Activated naive CD4-positive, alpha-beta T cell treated with anti-CD3 and anti-CD28 coated beads for 36 hours (primary cell): Measurements from ENCODE around the gene TUBB1. TPM values are rescaled to one million over a fixed set of nuclear protein-coding genes. Genes with fewer than 3 reads are reported as not detected.
A peak's percentile ranks its signal among the peaks of the same experiment; 100 is the strongest.
"Not testable (repeated sequence)": the region's sequence is repeated elsewhere in the genome, so short reads cannot be mapped to it uniquely, and the experiment has no call there.

Experiments used
- CTCF ChIA-PET: fragments of 350-600 bp; sonication (Branson Sonifier 250); formaldehyde crosslinking; loops from one replicate; lab custom pipeline; 2021; ENCODE audit warnings: antibody characterized with exemption; lab: Charles Lee
- DNase-seq: peaks from one replicate; pipeline ENCODE4 v3.0.0-alpha.2; 2020
- H3K27ac Mint-ChIP-seq: one replicate; pipeline ENCODE4 v1.8.0; 2021; ENCODE audit warnings: mild to moderate bottlenecking, mixed read lengths
- H3K27me3 Mint-ChIP-seq: one replicate; pipeline ENCODE4 v1.8.0; 2021; ENCODE audit warnings: low read depth, mixed read lengths
- H3K36me3 Mint-ChIP-seq: one replicate; pipeline ENCODE4 v1.8.0; 2021; ENCODE audit warnings: low read depth, mixed read lengths
- H3K4me1 Mint-ChIP-seq: one replicate; pipeline ENCODE4 v1.8.0; 2021; ENCODE audit warnings: low read depth, mixed read lengths
- H3K4me3 Mint-ChIP-seq: one replicate; pipeline ENCODE4 v1.8.0; 2021; ENCODE audit warnings: mild to moderate bottlenecking, moderate library complexity, mixed read lengths
- H3K9me3 Mint-ChIP-seq: one replicate; pipeline ENCODE4 v1.8.0; 2021; ENCODE audit warnings: mixed read lengths
- intact Hi-C: fragments of 100-400 bp; cut with micrococcal nuclease; formaldehyde crosslinking; loops from one replicate; pipeline ENCODE4 v1.15.1; 2023
- total RNA-seq, 2 experiments: library from RNA; stranded (reverse); gene quantifications; one replicate each; pipeline ENCODE4 v1.2.3, GENCODE V29; 2021

Gene TUBB1
- total RNA-seq, 2 experiments from 2014 or later, result not detected

- Mint-ChIP-seq H3K27ac (peak overlapping the region; percentile 85), H3K27me3 (no peaks in the 10 kb centered on the region), H3K4me3 (peak overlapping the region; percentile 91), H3K4me1 (peaks cover 46% of the 10 kb centered on the region), H3K36me3 (peaks cover 18% of the 10 kb centered on the region), H3K9me3 (no peaks in the 10 kb centered on the region)
- CTCF ChIA-PET, result interaction anchor here (0.6 to 1.4 kb wide), 4 partner anchors 12 to 239 kb away, joined by 3 to 5 read pairs (median 4); no protein-coding TSS in a partner anchor
- DNase-seq, result no peak
- intact Hi-C loops, result loop anchor here (5.0 kb wide), 3 partner anchors 75 to 330 kb away; partner anchors contain the start of gene STX16
Measured at GRCh38 chr20:58982406-58983114, 36.7 kb upstream of the TUBB1 start.

- H3K4me1 Mint-ChIP-seq, result peaks cover 46% of the 10 kb centered on the region
- H3K27ac Mint-ChIP-seq, result not testable (repeated sequence)
Measured at GRCh38 chr20:58983115-58983468, 36.1 kb upstream of the TUBB1 start.

GRCh38 chr20:58984691-58985090 lies 34.5 kb upstream of the TUBB1 start:
- Mint-ChIP-seq H3K4me1 (peaks cover 46% of the 10 kb centered on the region), H3K36me3 (peaks cover 28% of the 10 kb centered on the region)

More at GRCh38 chr20:58983115-58983468, 36.1 kb upstream of the TUBB1 start:
- not testable (repeated sequence) for H3K4me3 Mint-ChIP-seq, DNase-seq, H3K9me3 Mint-ChIP-seq, H3K27me3 Mint-ChIP-seq
- CTCF ChIA-PET, result interaction anchor here (0.6 to 1.2 kb wide), 3 partner anchors 11 to 239 kb away, joined by 3 to 5 read pairs (median 4); no protein-coding TSS in a partner anchor
- intact Hi-C loops, result loop anchor here (5.0 kb wide), 3 partner anchors 76 to 331 kb away; partner anchors contain the start of gene STX16
- peaks cover 23% of the 10 kb centered on the region for H3K36me3 Mint-ChIP-seq

GRCh38 chr20:58985656-58986055 lies 33.6 kb upstream of the TUBB1 start:
- Mint-ChIP-seq H3K27me3 (no peaks in the 10 kb centered on the region), H3K9me3 (no peaks in the 10 kb centered on the region), H3K36me3 (peaks cover 32% of the 10 kb centered on the region), H3K4me1 (peaks cover 46% of the 10 kb centered on the region), H3K27ac (no peak overlapping the region), H3K4me3 (no peak overlapping the region)
- intact Hi-C loops, result no loop called here
- CTCF ChIA-PET, result interaction anchor here (0.6 kb wide), 1 partner anchor 105 kb away, joined by 4 read pairs; no protein-coding TSS in a partner anchor
- DNase-seq, result no peak

More at GRCh38 chr20:58984691-58985090, 34.5 kb upstream of the TUBB1 start:
- no peak overlapping the region for H3K27ac Mint-ChIP-seq
- no peaks in the 10 kb centered on the region for H3K27me3 Mint-ChIP-seq
- H3K9me3 Mint-ChIP-seq, result no peaks in the 10 kb centered on the region
- H3K4me3 Mint-ChIP-seq, result no peak overlapping the region
- intact Hi-C loops, result loop anchor here (5.0 kb wide), 3 partner anchors 77 to 332 kb away; partner anchors contain the start of gene STX16
- no peak for DNase-seq
- CTCF ChIA-PET, result no interaction called here

- DNase-seq, result no peak
- Mint-ChIP-seq H3K36me3 (peaks cover 37% of the 10 kb centered on the region), H3K4me3 (no peak overlapping the region), H3K4me1 (peaks cover 46% of the 10 kb centered on the region), H3K9me3 (no peaks in the 10 kb centered on the region), H3K27ac (peak overlapping the region; percentile 69), H3K27me3 (no peaks in the 10 kb centered on the region)
- intact Hi-C loops, result no loop called here
- CTCF ChIA-PET, result no interaction called here
Measured at GRCh38 chr20:58986286-58986967, 32.8 kb upstream of the TUBB1 start.

GRCh38 chr20:58986968-58987517 lies 32.2 kb upstream of the TUBB1 start:
- peak overlapping the region; percentile 69 for H3K27ac Mint-ChIP-seq
- CTCF ChIA-PET, result no interaction called here
- no peaks in the 10 kb centered on the region for H3K9me3 Mint-ChIP-seq
- intact Hi-C loops, result no loop called here
- DNase-seq, result no peak
- H3K36me3 Mint-ChIP-seq, result peaks cover 39% of the 10 kb centered on the region
- no peak overlapping the region for H3K4me3 Mint-ChIP-seq
- H3K27me3 Mint-ChIP-seq, result no peaks in the 10 kb centered on the region
- peaks cover 44% of the 10 kb centered on the region for H3K4me1 Mint-ChIP-seq

GRCh38 chr20:58987790-58988564 lies 31.3 kb upstream of the TUBB1 start:
- H3K9me3 Mint-ChIP-seq, result no peaks in the 10 kb centered on the region
- H3K27ac Mint-ChIP-seq, result peak overlapping the region; percentile 72
- CTCF ChIA-PET, result no interaction called here
- DNase-seq, result no peak
- intact Hi-C loops, result no loop called here
- H3K27me3 Mint-ChIP-seq, result no peaks in the 10 kb centered on the region
- peaks cover 40% of the 10 kb centered on the region for H3K36me3 Mint-ChIP-seq
- H3K4me1 Mint-ChIP-seq, result peaks cover 36% of the 10 kb centered on the region
- H3K4me3 Mint-ChIP-seq, result no peak overlapping the region

- Mint-ChIP-seq H3K27ac (no peak overlapping the region), H3K9me3 (no peaks in the 10 kb centered on the region), H3K36me3 (peaks cover 40% of the 10 kb centered on the region), H3K4me1 (peaks cover 32% of the 10 kb centered on the region), H3K4me3 (no peak overlapping the region), H3K27me3 (no peaks in the 10 kb centered on the region)
- DNase-seq, result no peak
- intact Hi-C loops, result no loop called here
- CTCF ChIA-PET, result no interaction called here
Measured at GRCh38 chr20:58988565-58988882, 30.7 kb upstream of the TUBB1 start.

- intact Hi-C loops, result no loop called here
- H3K27ac Mint-ChIP-seq, result peak overlapping the region; percentile 26
- CTCF ChIA-PET, result no interaction called here
- no peaks in the 10 kb centered on the region for H3K27me3 Mint-ChIP-seq
- peaks cover 46% of the 10 kb centered on the region for H3K36me3 Mint-ChIP-seq
- H3K4me3 Mint-ChIP-seq, result no peak overlapping the region
- no peak for DNase-seq
- peaks cover 25% of the 10 kb centered on the region for H3K4me1 Mint-ChIP-seq
- no peaks in the 10 kb centered on the region for H3K9me3 Mint-ChIP-seq
Measured at GRCh38 chr20:58989196-58989595, 30.0 kb upstream of the TUBB1 start.

GRCh38 chr20:58990651-58991445 lies 28.4 kb upstream of the TUBB1 start:
- no peak overlapping the region for H3K4me3 Mint-ChIP-seq
- CTCF ChIA-PET, result interaction anchor here (0.7 kb wide), 1 partner anchor 76 kb away, joined by 3 read pairs; no protein-coding TSS in a partner anchor
- intact Hi-C loops, result no loop called here
- H3K9me3 Mint-ChIP-seq, result no peaks in the 10 kb centered on the region
- H3K4me1 Mint-ChIP-seq, result peaks cover 17% of the 10 kb centered on the region
- H3K27ac Mint-ChIP-seq, result no peak overlapping the region
- H3K36me3 Mint-ChIP-seq, result peaks cover 55% of the 10 kb centered on the region
- no peaks in the 10 kb centered on the region for H3K27me3 Mint-ChIP-seq
- DNase-seq, result no peak

- Mint-ChIP-seq H3K9me3 (no peaks in the 10 kb centered on the region), H3K36me3 (peaks cover 55% of the 10 kb centered on the region), H3K27ac (no peak overlapping the region), H3K4me3 (no peak overlapping the region), H3K4me1 (peaks cover 9% of the 10 kb centered on the region), H3K27me3 (no peaks in the 10 kb centered on the region)
- CTCF ChIA-PET, result no interaction called here
- intact Hi-C loops, result no loop called here
- no peak for DNase-seq
Measured at GRCh38 chr20:58991715-58992114, 27.5 kb upstream of the TUBB1 start.
